ENCODE measurements around the gene WIF1. TPM values are rescaled to one million over a fixed set of nuclear protein-coding genes. Genes with fewer than 3 reads are reported as not detected.

Gene WIF1
- total and polyA plus RNA-seq, 4 donors: 16.9 to 109 (median 51.0) TPM

DNA sequence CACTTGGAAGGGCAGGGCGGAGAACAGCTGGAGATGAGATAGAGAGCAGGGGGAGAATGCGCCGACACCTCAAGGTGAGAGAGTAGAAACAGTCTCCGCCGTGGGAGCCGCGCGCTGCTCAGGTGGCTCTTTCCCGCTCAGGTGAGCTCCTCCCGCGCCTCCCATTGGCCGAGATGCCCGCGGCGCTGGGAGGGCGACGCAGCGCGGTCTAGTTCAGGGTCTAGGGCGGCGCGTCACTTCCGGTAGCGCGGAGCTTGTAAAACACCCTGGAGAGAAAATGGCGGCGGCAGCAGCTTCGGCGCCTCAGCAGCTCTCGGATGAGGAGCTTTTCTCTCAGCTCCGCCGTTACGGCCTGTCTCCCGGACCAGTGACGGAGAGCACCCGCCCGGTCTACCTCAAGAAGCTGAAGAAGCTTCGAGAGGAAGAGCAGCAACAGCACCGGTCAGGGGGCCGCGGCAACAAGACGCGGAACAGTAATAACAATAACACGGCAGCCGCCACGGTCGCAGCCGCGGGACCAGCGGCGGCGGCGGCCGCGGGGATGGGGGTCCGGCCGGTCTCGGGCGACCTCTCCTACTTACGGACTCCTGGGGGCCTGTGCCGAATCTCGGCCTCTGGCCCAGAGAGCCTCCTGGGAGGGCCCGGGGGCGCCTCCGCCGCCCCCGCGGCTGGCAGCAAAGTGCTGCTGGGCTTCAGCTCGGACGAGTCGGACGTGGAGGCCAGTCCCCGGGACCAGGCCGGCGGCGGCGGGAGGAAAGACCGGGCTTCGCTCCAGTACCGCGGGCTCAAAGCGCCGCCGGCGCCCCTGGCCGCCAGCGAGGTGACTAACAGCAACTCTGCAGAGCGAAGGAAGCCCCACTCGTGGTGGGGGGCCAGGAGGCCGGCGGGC lies 48.5 kb upstream of the WIF1 start, which contains the start of gene LEMD3:
Gene LEMD3 (plus strand): TSS at position 264 of the 889 bp plus-strand sequence. CDS start 14 bp downstream, at position 278.
- WGBS, 2 donors: 0% methylated on average over 90 to 91 of the region's 91 CpGs
- Histone ChIP-seq H3K36me3 (ENCODE audit: control insufficient read depth in 4 of 4, insufficient read depth in 4 of 4, low read length in 4 of 4) (peaks cover 0 to 10% (median 2%) of the 10 kb centered on the region in 4 donors), H3K27me3 (ENCODE audit: control insufficient read depth in 3 of 3, insufficient read depth in 3 of 3, low read length in 2 of 3) (no peaks in the 10 kb centered on the region), H3K9me3 (ENCODE audit: control insufficient read depth in 4 of 4, insufficient read depth in 3 of 4, low read length in 3 of 4) (no peaks in the 10 kb centered on the region), H3K4me3 (peak within 1 kb of the TSS; percentile 93), H3K4me1 (ENCODE audit: control insufficient read depth in 5 of 5, insufficient read depth in 5 of 5, low read length in 5 of 5) (peaks cover 0 to 36% (median 10%) of the 10 kb centered on the region in 5 donors), H3K27ac (ENCODE audit: low read depth in 1 of 2, low read length in 1 of 2) (peak within 1 kb of the TSS; percentile 97 to 99), H3K9ac (ENCODE audit: insufficient read depth in 1 of 2, low read length in 2 of 2) (peak within 1 kb of the TSS; percentile 81 to 95)
- DNase-seq: peak; percentile 95 to 97 (median 96)
- ATAC-seq (ENCODE audit: insufficient read depth, low FRiP score): peak; percentile 94
- TF ChIP-seq, protein P1, sequence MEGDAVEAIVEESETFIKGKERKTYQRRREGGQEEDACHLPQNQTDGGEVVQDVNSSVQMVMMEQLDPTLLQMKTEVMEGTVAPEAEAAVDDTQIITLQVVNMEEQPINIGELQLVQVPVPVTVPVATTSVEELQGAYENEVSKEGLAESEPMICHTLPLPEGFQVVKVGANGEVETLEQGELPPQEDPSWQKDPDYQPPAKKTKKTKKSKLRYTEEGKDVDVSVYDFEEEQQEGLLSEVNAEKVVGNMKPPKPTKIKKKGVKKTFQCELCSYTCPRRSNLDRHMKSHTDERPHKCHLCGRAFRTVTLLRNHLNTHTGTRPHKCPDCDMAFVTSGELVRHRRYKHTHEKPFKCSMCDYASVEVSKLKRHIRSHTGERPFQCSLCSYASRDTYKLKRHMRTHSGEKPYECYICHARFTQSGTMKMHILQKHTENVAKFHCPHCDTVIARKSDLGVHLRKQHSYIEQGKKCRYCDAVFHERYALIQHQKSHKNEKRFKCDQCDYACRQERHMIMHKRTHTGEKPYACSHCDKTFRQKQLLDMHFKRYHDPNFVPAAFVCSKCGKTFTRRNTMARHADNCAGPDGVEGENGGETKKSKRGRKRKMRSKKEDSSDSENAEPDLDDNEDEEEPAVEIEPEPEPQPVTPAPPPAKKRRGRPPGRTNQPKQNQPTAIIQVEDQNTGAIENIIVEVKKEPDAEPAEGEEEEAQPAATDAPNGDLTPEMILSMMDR (IDR thresholded peaks at IDR 0.05; ENCODE audit: control extremely low read depth, extremely low read depth): no peak

DNA sequence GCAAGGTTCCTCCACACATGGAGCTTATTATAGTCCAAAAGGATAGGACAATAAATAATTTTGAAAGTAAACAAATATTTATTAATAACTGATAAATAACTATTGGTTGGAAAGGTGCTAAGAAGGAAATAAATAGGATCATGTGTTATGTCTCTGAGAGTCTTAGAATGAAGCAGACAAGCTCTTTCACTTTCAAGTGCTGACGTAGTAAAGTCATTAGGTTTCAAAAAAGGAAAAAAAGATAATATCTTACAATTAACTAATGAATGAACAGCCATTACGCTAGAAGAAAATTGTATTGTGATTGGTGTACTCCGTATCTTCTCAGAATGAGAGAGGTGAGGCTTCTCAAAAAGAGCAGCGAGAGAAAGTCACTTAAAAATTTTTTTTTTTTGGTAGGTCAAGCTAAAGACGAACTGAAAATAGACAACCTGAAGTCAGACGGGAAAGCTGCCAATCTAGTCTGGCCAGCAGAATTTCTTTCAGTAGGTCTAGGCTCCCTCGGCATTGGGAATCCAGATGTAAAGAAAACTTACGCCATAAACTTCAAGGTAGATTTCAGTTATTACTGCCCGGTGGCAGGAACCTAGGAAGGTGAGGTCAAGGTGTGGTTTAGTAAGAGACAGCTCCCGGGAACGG lies 47.7 kb upstream of the WIF1 start:
- ATAC-seq (ENCODE audit: insufficient read depth, low FRiP score) (no peak), DNase-seq (no peak)
- Histone ChIP-seq H3K9me3 (ENCODE audit: control insufficient read depth in 4 of 4, insufficient read depth in 3 of 4, low read length in 3 of 4) (no peaks in the 10 kb centered on the region), H3K27ac (ENCODE audit: low read depth in 1 of 2, low read length in 1 of 2) (peak overlapping the region; percentile 97 to 99), H3K36me3 (ENCODE audit: control insufficient read depth in 4 of 4, insufficient read depth in 4 of 4, low read length in 4 of 4) (peaks cover 0 to 9% (median 0%) of the 10 kb centered on the region in 4 donors), H3K4me1 (ENCODE audit: control insufficient read depth in 5 of 5, insufficient read depth in 5 of 5, low read length in 5 of 5) (peaks cover 0 to 29% (median 6%) of the 10 kb centered on the region in 5 donors), H3K27me3 (ENCODE audit: control insufficient read depth in 3 of 3, insufficient read depth in 3 of 3, low read length in 2 of 3) (no peaks in the 10 kb centered on the region), H3K9ac (ENCODE audit: insufficient read depth in 1 of 2, low read length in 2 of 2) (peak overlapping the region; percentile 57 to 95), H3K4me3 (peak overlapping the region; percentile 93)
- TF ChIP-seq, protein P1 (IDR thresholded peaks at IDR 0.05; ENCODE audit: control extremely low read depth, extremely low read depth): no peak
- WGBS, 2 donors: 4 to 5% methylated on average over 11 of the region's 11 CpGs

DNA sequence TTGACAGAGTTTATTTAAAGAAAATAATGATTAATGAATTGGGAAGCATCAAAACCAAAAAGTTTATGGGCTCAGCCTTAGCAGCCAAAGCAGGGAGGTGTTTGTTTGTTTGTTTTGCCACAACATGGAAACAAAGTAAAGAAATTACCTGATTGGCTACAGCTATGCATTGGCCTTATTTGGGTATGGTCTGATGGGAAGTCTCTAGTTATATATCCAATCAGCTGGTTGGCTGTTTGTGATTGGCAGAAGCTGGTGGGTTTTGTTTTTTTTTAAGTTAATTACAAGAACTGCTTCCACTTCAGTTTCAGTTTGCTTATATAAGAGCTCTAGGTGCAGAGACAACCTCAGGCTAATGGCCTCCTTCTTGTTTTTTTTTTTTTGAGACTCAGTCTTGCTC lies 43.7 kb upstream of the WIF1 start:
- TF ChIP-seq, protein P1 (IDR thresholded peaks at IDR 0.05; ENCODE audit: control extremely low read depth, extremely low read depth): no peak
- Histone ChIP-seq H3K9ac (ENCODE audit: insufficient read depth in 1 of 2, low read length in 2 of 2) (no peak overlapping the region), H3K27me3 (ENCODE audit: control insufficient read depth in 3 of 3, insufficient read depth in 3 of 3, low read length in 2 of 3) (peaks cover 0 to 12% (median 2%) of the 10 kb centered on the region in 3 donors), H3K4me3 (no peak overlapping the region), H3K36me3 (ENCODE audit: control insufficient read depth in 4 of 4, insufficient read depth in 4 of 4, low read length in 4 of 4) (peaks cover 0 to 3% (median 0%) of the 10 kb centered on the region in 4 donors), H3K9me3 (ENCODE audit: control insufficient read depth in 4 of 4, insufficient read depth in 3 of 4, low read length in 3 of 4) (no peaks in the 10 kb centered on the region), H3K27ac (ENCODE audit: low read depth in 1 of 2, low read length in 1 of 2) (no peak overlapping the region), H3K4me1 (ENCODE audit: control insufficient read depth in 5 of 5, insufficient read depth in 5 of 5, low read length in 5 of 5) (peaks cover 0 to 4% (median 0%) of the 10 kb centered on the region in 5 donors)
- ATAC-seq (ENCODE audit: insufficient read depth, low FRiP score) (no peak), DNase-seq (no peak)
